Trophoblast cell (in vitro differentiated cells and primary cell): ENCODE data around the gene NUDT19.
"Not testable (repeated sequence)": the region's sequence is repeated elsewhere in the genome, so short reads cannot be mapped to it uniquely, and the experiment has no call there.

Source experiments
- DNase-seq, 2 donors: peaks; one replicate each; pipeline ENCODE4 v3.0.0-alpha.2; 2016
- H2AFZ ChIP-seq: 2 replicates; pipeline ENCODE4 v1.6.1; 2013; ENCODE audit warnings: low read length, moderate library complexity, mild to moderate bottlenecking; ENCODE audit not compliant: insufficient read depth, poor library complexity
- H2AK5ac ChIP-seq: 2 replicates; pipeline ENCODE4 v1.6.1; 2013; ENCODE audit warnings: mild to moderate bottlenecking, low read length
- H2BK120ac ChIP-seq: 2 replicates; pipeline ENCODE4 v1.6.1; 2013; ENCODE audit warnings: low read length, mild to moderate bottlenecking, moderate library complexity; ENCODE audit not compliant: insufficient read depth, poor library complexity
- H2BK12ac ChIP-seq: 2 replicates; pipeline ENCODE4 v1.6.1; 2013; ENCODE audit warnings: mild to moderate bottlenecking, low read length, moderate library complexity
- H2BK5ac ChIP-seq: 2 replicates; pipeline ENCODE4 v1.6.1; 2013; ENCODE audit warnings: low read length, low read depth, moderate library complexity, mild to moderate bottlenecking; ENCODE audit not compliant: poor library complexity
- H3K14ac ChIP-seq: 2 replicates; pipeline ENCODE4 v1.6.1; 2013; ENCODE audit warnings: mild to moderate bottlenecking, low read length
- H3K18ac ChIP-seq: 2 replicates; pipeline ENCODE4 v1.6.1; 2013; ENCODE audit warnings: mild to moderate bottlenecking, low read length
- H3K23ac ChIP-seq: 2 replicates; pipeline ENCODE4 v1.6.1; 2013; ENCODE audit warnings: low read length
- H3K27ac ChIP-seq: 2 replicates; pipeline ENCODE4 v1.5.1; 2013; ENCODE audit warnings: low read depth, mild to moderate bottlenecking, inconsistent platforms, low read length, moderate library complexity
- H3K27me3 ChIP-seq: 2 replicates; pipeline ENCODE4 v1.6.1; 2013; ENCODE audit warnings: inconsistent platforms, mild to moderate bottlenecking, low read length, moderate library complexity; ENCODE audit not compliant: insufficient read depth
- H3K36me3 ChIP-seq, 2 experiments: 1 replicate in 1 of 2; 2 replicates in 1 of 2; pipeline ENCODE4 v1.6.1; 2013; ENCODE audit warnings: low read length in 2 of 2, mild to moderate bottlenecking in 2 of 2, moderate library complexity in 1 of 2; ENCODE audit not compliant: insufficient read depth in 2 of 2, control insufficient read depth in 1 of 2
- H3K4ac ChIP-seq: 2 replicates; pipeline ENCODE4 v1.6.1; 2013; ENCODE audit warnings: low read depth, mild to moderate bottlenecking, low read length, moderate library complexity
- H3K4me1 ChIP-seq, 2 experiments: 1 replicate in 1 of 2; 2 replicates in 1 of 2; pipeline ENCODE4 v1.6.1; 2013; ENCODE audit warnings: low read length in 2 of 2, mild to moderate bottlenecking in 2 of 2, moderate library complexity in 1 of 2; ENCODE audit not compliant: insufficient read depth in 2 of 2, control insufficient read depth in 1 of 2
- H3K4me2 ChIP-seq: 2 replicates; pipeline ENCODE4 v1.6.1; 2013; ENCODE audit warnings: inconsistent platforms, mild to moderate bottlenecking, low read length, moderate library complexity
- H3K4me3 ChIP-seq: 2 replicates; pipeline ENCODE4 v1.5.1; 2013; ENCODE audit warnings: mild to moderate bottlenecking, low read depth, low read length, inconsistent platforms
- H3K79me1 ChIP-seq: one replicate; pipeline ENCODE4 v1.6.1; 2013; ENCODE audit warnings: low read length
- H3K79me2 ChIP-seq: 2 replicates; pipeline ENCODE4 v1.6.1; 2013; ENCODE audit warnings: low read length, mild to moderate bottlenecking; ENCODE audit not compliant: control insufficient read depth, insufficient read depth, poor library complexity
- H3K9ac ChIP-seq: 2 replicates; pipeline ENCODE4 v1.6.1; 2013; ENCODE audit warnings: mild to moderate bottlenecking, low read length
- H3K9me3 ChIP-seq: 2 replicates; pipeline ENCODE4 v1.6.1; 2013; ENCODE audit warnings: low read depth, mild to moderate bottlenecking, control low read depth, inconsistent platforms, low read length; ENCODE audit not compliant: insufficient read depth
- H4K12ac ChIP-seq: 2 replicates; pipeline ENCODE4 v1.6.1; 2013; ENCODE audit warnings: low read depth, mild to moderate bottlenecking, low read length, moderate library complexity
- H4K8ac ChIP-seq: 2 replicates; pipeline ENCODE4 v1.6.1; 2013; ENCODE audit warnings: low read depth, mild to moderate bottlenecking, low read length, moderate library complexity
- H4K91ac ChIP-seq: one replicate; pipeline ENCODE4 v1.6.1; 2013; ENCODE audit warnings: low read depth, mild to moderate bottlenecking, low read length, moderate library complexity
- WGBS: extraction: QIAGEN DNeasy Blood & Tissue Kit; methylation state at CpG from one replicate; pipeline ENCODE4 v1.1.7; 2013; ENCODE audit warnings: missing lambda C conversion rate; ENCODE audit not compliant: insufficient read length, insufficient coverage; ENCODE audit errors: extremely low coverage; 5-methylcytosine and 5-hydroxymethylcytosine counted together

The NUDT19 gene

DNA sequence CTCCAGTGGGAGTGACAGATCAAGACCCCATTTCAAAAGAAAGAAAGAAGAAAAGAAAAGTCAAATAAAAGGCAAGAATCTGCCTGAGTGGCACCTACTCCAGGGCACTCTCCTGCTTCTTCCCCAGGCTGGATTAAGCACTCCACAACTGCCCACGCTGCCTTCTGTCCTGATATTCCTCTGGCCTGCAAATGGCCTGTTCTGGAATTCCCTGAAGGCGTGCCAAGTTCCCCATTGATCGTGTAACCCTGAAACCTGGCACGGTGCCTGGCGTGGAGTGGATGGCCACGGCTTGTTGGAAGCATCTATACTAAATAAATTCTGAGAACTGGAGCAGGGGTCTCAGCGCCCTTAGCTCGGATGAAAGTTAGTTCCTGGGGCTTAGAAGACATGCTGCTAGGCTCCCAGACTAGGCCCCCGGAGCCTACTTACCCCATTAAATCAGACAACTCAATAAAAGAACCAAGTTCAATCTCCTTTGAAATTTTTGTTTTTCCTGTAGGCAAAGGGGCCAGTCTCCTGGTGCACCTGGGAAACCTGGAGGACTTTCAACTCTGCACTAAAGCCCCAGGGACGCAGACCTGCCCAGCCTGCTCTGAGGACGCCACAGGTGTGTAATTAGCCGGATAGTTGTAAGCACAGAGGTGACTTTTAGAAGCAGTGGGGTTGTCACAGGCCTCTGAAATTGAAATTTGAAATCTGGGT, 38.6 kb upstream of the NUDT19 start:
- peak overlapping the region; percentile 75 for H4K91ac ChIP-seq
- H3K27ac ChIP-seq = peak overlapping the region; percentile 38
- H2BK12ac ChIP-seq = no peak overlapping the region
- peak; percentile 63 to 65 for DNase-seq
- no CpG with 5 or more reads among the region's 12 CpGs for WGBS
- no peak overlapping the region for H3K23ac ChIP-seq
- H3K4me3 ChIP-seq = no peak overlapping the region
- H3K14ac ChIP-seq = no peak overlapping the region
- H2BK5ac ChIP-seq = no peak overlapping the region
- no peak overlapping the region for H4K12ac ChIP-seq
- H3K4me2 ChIP-seq = no peak overlapping the region
- H3K27me3 ChIP-seq = no peaks in the 10 kb centered on the region
- peak overlapping the region; percentile 9 for H4K8ac ChIP-seq
- peak overlapping the region; percentile 78 for H2BK120ac ChIP-seq
- peaks cover 2% of the 10 kb centered on the region for H3K79me2 ChIP-seq
- no peak overlapping the region for H3K4ac ChIP-seq
- H2AK5ac ChIP-seq = no peak overlapping the region
- no peaks in the 10 kb centered on the region for H3K79me1 ChIP-seq
- H2AFZ ChIP-seq = no peak overlapping the region
- no peak overlapping the region for H3K18ac ChIP-seq
- H3K9me3 ChIP-seq = no peaks in the 10 kb centered on the region
- no peak overlapping the region for H3K9ac ChIP-seq
- peaks cover 17 to 25% of the 10 kb centered on the region in 2 experiments for H3K36me3 ChIP-seq
- H3K4me1 ChIP-seq = peaks cover 0 to 6% of the 10 kb centered on the region in 2 experiments

GRCh38 chr19:32653599-32653915, 38.1 kb upstream of the NUDT19 start:
- H3K79me1 ChIP-seq = no peaks in the 10 kb centered on the region
- H3K4me3 ChIP-seq = no peak overlapping the region
- H3K4me1 ChIP-seq = peaks cover 0 to 6% of the 10 kb centered on the region in 2 experiments
- H4K8ac ChIP-seq = no peak overlapping the region
- H3K27me3 ChIP-seq = no peaks in the 10 kb centered on the region
- H3K23ac ChIP-seq = no peak overlapping the region
- no peak overlapping the region for H3K4me2 ChIP-seq
- no peak overlapping the region for H3K14ac ChIP-seq
- peaks cover 2% of the 10 kb centered on the region for H3K79me2 ChIP-seq
- H2BK5ac ChIP-seq = no peak overlapping the region
- no peak overlapping the region for H3K27ac ChIP-seq
- no peak overlapping the region for H2AFZ ChIP-seq
- H2BK12ac ChIP-seq = no peak overlapping the region
- H3K18ac ChIP-seq = no peak overlapping the region
- H4K12ac ChIP-seq = no peak overlapping the region
- no peaks in the 10 kb centered on the region for H3K9me3 ChIP-seq
- WGBS = no CpG with 5 or more reads among the region's 15 CpGs
- H2AK5ac ChIP-seq = no peak overlapping the region
- no peak overlapping the region for H3K9ac ChIP-seq
- H3K36me3 ChIP-seq = peaks cover 20 to 26% of the 10 kb centered on the region in 2 experiments
- no peak overlapping the region for H4K91ac ChIP-seq
- no peak overlapping the region for H3K4ac ChIP-seq
- H2BK120ac ChIP-seq = no peak overlapping the region
- no peak for DNase-seq

DNA sequence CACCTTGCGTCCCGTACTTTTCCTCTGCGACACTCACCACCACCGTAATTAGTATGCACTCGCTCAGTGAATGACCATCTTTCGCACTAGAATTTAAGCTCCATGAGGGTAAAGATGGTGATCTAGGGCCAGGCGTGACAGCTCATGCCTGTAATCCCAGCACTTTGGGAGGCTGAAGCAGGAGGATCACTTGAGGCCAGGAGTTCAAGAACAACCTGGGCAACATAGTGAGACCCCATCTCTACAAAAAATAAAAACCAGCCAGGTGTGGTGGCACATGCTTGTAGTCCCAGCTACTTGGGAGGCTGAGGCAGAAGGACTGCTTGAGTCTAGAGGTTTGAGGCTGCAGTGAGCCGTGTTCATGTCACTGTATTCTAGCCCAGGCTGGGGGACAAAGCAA, 35.2 kb upstream of the NUDT19 start:
- not testable (repeated sequence) for H3K4me3 ChIP-seq, H2BK120ac ChIP-seq, H2AK5ac ChIP-seq, H2BK5ac ChIP-seq, H3K4ac ChIP-seq, H3K79me1 ChIP-seq, H4K91ac ChIP-seq, H2AFZ ChIP-seq, H2BK12ac ChIP-seq, H3K79me2 ChIP-seq, H3K4me1 ChIP-seq, H3K18ac ChIP-seq, H3K27ac ChIP-seq, H4K12ac ChIP-seq, H3K23ac ChIP-seq, DNase-seq, H3K9ac ChIP-seq, H3K14ac ChIP-seq, H3K4me2 ChIP-seq, H3K27me3 ChIP-seq, H4K8ac ChIP-seq, H3K9me3 ChIP-seq
- H3K36me3 ChIP-seq = peaks cover 11 to 18% of the 10 kb centered on the region in 2 experiments
- no CpG with 5 or more reads among the region's 8 CpGs for WGBS

GRCh38 chr19:32658075-32658474, 33.5 kb upstream of the NUDT19 start:
- no peak overlapping the region for H3K4me2 ChIP-seq
- H3K23ac ChIP-seq = no peak overlapping the region
- no peak overlapping the region for H2BK120ac ChIP-seq
- H2AK5ac ChIP-seq = no peak overlapping the region
- H4K91ac ChIP-seq = no peak overlapping the region
- H4K12ac ChIP-seq = no peak overlapping the region
- no peaks in the 10 kb centered on the region for H3K79me1 ChIP-seq
- H4K8ac ChIP-seq = no peak overlapping the region
- no peaks in the 10 kb centered on the region for H3K79me2 ChIP-seq
- H3K9ac ChIP-seq = no peak overlapping the region
- H3K18ac ChIP-seq = no peak overlapping the region
- peaks cover 9 to 18% of the 10 kb centered on the region in 2 experiments for H3K36me3 ChIP-seq
- no peak overlapping the region for H3K27ac ChIP-seq
- H2BK5ac ChIP-seq = no peak overlapping the region
- no peak overlapping the region for H3K4me3 ChIP-seq
- DNase-seq = no peak
- no peak overlapping the region for H3K4ac ChIP-seq
- no peak overlapping the region for H3K14ac ChIP-seq
- no CpG with 5 or more reads among the region's 10 CpGs for WGBS
- no peaks in the 10 kb centered on the region for H3K9me3 ChIP-seq
- H3K27me3 ChIP-seq = no peaks in the 10 kb centered on the region
- peaks cover 0 to under 1% of the 10 kb centered on the region in 2 experiments for H3K4me1 ChIP-seq
- no peak overlapping the region for H2BK12ac ChIP-seq
- H2AFZ ChIP-seq = no peak overlapping the region
